Right kidney (tissue), 1 donor: ENCODE data around the gene AOPEP.

ENCODE experiments used
- DNase-seq: peaks from one replicate; pipeline ENCODE4 v3.0.0-alpha.2; 2016

The AOPEP gene

DNA sequence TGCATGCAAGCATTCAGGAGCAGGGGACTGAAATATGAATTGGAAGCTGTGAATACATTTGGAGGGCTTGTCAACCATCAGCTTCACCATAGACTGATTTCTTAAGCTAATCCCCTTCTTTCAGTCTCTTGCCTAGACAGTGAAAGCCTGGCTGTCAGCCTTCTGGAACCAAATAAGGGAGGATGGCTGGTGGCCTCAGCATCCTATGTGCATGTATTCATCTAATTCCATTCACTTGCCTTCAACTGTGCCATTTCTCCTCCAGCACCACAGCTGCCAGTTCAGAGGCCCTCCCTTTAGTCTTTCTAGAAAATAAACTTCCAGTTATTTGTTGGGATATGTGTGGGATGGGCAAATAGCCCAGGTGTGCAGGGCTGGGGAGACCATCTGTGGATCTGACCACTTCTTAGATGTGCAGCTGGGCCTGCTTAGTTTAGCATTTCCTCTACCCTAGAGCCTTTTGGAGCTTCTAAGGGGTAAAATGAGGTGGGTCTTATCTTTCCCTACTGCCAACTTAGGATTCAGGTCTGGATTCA lies 62.1 kb downstream of the AOPEP start:
- DNase-seq: no peak

DNA sequence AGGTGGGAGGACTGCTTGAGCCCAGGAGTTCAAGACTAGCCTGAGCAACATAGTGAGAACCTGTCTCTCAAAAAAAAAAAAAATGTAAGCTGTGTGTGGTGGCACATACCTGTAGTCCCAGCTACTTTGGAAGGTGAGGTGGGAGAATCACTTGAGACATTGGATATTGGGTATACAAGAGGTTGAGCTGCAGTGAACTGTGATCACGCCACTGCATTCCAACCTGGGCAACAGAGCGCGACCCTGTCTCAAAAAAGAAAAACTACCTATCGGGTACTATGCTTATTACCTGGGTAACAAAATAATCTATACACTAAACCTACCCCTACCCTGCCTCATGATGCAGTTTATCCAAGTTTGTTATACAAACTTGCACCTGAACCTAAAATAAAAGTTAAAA lies 64.9 kb downstream of the AOPEP start:
- DNase-seq: no peak

- no peak for DNase-seq
These were observed 66.0 kb downstream of the AOPEP start for GRCh38 chr9:94792511-94792910.

DNA sequence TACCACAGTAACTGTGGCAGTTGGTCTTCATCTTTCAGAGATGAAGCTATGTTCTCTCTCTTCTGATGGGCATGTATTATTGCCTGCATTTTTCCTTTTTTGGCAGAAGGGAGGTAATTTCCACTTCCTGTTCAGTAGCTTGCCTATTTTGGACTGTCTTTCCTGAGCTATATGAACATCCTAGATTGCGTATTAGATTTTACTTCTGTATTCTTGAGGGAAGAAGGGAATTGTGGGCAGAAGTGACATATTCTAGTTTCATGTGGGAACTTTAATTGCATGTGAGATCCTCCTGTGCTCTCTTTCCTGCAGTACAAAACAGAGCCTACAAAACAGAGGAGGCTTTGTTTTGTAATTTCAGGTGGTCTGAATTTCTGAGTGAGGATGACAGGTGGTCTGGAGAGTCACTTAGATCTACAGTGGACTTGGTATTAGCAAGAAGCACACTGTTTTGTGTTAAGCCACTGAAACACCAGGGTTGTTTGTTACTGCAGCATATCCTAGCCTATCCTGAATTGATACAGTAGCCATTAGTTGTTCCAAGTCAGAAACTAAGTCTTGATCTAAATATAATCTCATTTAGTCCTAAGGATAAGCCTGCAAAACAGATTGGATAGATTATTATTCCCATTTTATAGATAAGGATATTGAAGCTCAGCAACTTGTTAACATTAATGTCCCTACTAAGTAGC lies 68.1 kb downstream of the AOPEP start:
- DNase-seq: no peak

- DNase-seq: no peak
These were observed 70.2 kb downstream of the AOPEP start for GRCh38 chr9:94796687-94797086.

DNA sequence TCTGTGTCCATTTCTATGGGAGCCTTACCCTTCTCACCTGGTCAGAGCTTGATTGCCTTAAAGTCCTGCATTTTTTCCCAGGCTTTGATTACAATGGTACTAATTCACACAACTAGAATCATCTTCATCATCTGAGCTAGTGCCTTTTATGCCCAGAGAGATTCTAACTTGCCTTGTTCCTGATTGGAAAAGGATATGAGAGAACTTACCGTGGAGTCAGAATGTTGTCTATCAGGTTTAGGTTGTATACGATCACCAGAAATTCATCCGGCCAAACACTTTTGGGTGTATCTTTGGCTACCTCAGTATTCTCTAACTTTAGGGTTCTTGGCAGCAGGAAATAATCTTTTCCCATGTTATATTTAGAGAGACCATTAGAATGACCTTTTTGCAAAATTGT lies 71.7 kb downstream of the AOPEP start:
- DNase-seq: no peak

GRCh38 chr9:94798708-94799107 lies 72.2 kb downstream of the AOPEP start:
- DNase-seq: no peak

- no peak for DNase-seq
These were observed 73.2 kb downstream of the AOPEP start for GRCh38 chr9:94799578-94800264.

- DNase-seq: no peak
These were observed 74.1 kb downstream of the AOPEP start for GRCh38 chr9:94800424-94801117.

DNA sequence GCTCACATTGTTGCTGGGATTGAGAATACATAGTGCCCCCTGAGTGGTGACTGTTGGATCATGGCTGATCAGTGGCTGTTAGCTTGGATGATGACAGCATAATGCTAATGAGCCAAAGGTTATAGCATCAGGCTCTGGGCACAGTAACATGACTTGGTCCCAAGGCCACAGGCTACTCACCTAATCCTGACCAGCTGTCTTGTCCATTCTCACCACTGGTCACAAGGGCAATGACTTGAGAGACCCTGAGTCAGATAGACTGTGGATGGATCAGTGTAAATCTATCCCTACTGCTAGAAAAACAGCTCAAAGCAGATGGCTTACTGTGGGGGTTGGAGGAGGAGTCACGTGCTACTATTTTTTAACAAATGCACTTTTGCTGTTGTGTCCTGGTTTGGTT lies 74.7 kb downstream of the AOPEP start:
- no peak for DNase-seq

DNA sequence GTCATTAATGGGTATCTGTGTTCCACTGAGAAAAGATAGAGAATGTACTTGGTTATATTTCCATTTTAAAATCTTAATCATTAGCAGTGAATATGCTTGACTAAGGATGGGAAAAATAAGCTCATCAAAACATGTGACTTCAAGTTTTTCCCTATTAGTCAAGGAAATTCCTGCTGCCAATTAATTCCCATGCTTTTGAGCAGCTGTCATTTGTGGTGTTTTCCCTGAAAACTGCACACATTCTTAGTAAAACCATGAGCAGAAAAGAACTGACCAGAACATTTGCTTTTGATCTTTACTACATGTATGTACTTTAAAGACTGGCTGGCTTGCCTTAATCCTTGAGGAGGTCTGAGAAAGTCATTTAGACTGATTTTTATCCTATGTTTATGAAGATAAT lies 75.2 kb downstream of the AOPEP start:
- no peak for DNase-seq

- no peak for DNase-seq
These were observed 75.8 kb downstream of the AOPEP start for GRCh38 chr9:94802251-94802650.

- no peak for DNase-seq
These were observed 76.3 kb downstream of the AOPEP start for GRCh38 chr9:94802793-94803192.

DNA sequence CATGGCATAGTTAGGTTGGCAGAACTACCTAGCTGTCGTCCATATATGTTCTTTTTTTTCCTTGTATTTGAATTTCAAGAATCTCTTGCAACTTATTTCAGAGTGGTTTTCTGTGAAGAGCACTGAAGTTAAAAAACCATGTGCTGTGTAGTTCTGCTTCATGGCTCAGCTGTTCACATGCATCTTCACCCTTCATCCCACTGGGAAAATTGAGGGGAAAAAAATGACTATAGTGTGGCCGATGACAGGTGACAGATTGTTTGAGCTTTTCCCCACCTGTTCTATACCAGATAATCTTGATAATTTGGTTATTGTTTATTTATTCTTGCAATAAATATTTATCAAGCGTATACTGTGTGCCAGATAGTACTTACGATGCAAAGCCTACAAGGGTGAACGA lies 77.8 kb downstream of the AOPEP start:
- DNase-seq: no peak

- no peak for DNase-seq
These were observed 78.6 kb downstream of the AOPEP start for GRCh38 chr9:94805051-94805489.

DNA sequence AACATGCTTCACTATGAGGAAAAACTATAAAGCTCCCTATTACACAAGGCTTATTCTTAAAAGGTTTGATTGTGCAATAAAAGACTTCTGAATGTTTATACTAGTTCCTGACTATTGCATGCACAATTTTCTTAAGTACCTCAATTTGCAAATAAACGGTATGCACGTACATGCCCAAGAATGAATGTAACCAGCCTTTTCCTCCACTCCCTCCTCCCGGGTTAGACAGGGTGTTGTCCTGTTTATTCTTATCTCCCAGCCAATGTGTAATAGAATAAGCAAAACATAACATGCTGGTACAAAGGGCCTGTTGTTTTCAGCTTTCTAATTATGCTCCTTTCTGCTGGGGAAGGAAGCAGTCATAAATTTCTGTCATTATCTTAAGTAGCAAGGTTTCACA lies 79.1 kb downstream of the AOPEP start:
- peak; percentile 40 for DNase-seq

DNA sequence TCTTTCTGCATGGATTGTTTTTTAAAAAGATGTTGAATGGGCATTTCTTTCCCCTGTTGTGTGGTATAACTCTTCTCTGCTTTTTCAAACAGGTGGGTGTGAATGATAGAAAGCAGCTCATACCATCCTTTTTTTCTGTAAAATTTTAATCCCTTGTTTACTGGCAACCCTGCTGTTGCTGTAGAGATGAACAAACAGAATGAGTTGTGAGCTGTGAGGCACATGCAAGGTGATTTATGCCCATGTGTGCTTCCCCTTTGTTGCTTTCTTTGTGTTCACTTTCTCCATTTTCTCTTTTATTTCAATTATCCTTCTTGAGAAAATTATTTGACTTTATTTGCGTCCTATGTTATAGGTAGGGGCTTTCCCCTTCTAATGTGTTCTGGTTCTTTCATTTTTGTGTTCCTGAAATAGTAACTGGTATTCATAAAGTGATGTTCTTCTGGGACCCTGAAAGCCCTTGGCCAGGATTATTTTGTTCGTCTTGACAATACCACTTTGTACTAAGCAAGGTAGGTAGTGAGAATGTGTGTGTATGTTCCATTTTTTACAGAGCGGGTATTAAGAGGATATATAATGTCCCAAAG lies 79.9 kb downstream of the AOPEP start:
- no peak for DNase-seq

DNA sequence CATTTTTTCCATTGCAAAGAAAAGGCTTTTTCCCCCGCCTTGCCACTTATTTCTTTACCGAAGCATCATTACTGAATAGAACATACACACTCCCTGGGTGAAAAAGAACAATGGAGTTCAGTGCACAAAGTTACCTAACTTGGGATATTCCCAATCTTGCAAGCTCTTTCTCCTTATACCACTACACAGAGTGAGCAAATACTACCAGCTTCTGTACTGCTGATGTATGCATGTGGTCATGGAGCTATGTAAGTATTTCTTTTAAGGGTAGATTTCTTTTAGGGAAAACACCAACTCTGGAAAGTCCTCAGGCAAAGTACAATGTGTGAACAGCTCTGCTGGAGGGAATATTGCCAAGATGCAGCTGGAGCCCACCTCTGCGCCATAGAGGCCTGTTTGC lies 81.1 kb downstream of the AOPEP start:
- no peak for DNase-seq

DNA sequence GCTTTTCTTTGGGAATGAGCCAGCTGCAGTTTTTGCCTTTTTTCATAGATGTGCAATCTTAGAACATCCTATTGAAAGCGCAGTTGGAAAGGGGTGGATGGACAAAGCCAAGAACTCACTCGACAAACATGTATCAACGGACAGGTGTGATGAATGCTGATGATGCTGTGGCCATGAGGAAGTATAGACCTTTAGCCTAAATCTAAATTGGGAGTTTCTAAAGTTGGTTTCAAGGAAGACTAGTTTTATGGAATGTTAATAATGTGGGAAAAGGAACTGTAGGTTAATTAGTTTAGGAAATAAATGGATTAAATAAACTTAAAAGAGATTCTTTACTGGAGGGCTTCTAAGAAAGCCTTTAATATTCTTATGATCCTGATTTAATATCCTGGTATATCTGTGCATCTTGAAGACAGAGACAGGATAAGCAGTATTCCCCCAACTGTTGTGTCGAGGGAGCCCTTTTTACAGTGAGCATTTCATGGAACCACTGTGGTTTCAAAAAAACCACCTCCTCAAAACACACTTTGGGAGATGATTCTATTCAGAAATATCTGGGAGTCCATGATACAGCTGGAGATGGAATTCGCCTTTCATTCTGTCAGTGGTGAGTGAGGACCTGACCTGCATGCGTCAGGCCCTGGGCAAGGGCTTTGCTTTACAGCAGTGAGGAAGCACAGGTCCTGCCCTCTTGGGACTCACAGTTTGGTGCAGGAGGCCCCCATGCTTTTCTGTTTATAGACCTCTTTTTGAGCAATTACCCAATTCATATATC lies 82.6 kb downstream of the AOPEP start:
- no peak for DNase-seq

- DNase-seq: no peak
These were observed 83.3 kb downstream of the AOPEP start for GRCh38 chr9:94809778-94810177.

- no peak for DNase-seq
These were observed 84.6 kb downstream of the AOPEP start for GRCh38 chr9:94811074-94811473.

DNA sequence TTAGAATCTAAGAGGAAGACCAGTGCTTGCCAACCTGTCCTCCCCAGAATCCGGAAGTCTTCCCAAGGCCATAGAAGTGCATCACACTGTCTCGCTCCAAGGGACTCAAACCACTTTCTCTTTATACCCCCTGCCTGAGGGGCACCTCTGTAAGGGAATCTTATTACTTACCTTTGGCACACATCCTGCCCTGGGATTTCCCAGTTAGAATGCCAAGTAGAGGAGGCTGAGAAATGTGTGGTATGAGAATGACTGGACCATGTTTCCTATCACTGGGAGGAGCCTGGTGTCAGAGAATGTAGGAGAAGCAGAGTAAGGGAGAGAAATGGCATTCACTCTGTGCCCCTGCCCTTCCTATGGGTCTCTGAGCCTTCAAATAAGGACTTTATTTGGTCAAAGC lies 85.8 kb downstream of the AOPEP start:
- no peak for DNase-seq
